ENCODE data around the gene XDH. TPM values are rescaled to one million over a fixed set of nuclear protein-coding genes. Genes with fewer than 3 reads are reported as not detected.

Gene XDH
- total and polyA plus RNA-seq, 8 donors, result 0.05 to 2.1 (median 0.25) TPM

DNA sequence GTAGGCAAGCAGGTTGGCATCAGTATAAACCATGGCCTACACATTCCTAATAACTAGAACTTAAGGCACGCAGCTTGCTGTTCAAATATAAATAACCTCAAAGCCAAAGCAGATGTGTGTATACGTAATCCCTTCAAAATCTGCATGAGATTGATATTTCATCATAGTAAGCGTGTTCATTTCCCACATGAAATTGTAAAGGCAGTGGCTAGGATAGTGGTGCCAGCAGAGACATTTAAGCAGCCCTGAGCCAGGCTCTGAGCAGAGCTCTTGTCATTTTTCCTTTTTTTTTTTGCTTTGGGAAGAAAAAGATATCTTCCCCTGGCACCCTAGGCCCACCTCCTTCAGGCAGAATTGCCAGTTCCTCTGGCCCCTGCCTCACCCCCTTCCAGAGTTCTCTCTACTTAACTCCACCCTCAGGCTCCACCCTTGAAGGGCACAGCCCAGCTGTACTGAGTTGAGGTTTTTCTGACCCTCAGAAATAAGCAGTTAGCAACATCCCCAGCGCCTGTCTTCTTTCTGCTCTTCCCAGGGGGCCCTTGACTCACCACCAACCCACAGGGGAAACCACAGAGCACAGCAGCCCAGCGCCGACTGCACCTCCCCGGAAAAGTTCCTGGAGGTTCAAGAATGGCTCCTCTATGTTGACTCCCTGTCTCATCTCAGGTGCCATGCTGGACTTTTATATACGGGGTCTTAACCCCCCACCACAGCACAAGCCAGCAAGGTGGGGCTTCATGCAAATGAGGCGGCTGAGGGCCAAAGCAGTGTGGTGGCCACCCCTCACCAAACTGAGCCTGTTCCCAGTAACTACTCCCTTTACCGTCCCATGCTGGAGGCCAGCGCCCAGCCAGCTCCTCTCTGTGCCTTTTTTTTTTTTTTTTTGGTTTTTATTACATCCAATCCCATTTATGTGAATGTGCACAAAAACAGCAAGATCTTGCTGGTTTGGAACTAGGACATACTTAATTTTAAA lies 95.9 kb downstream of the XDH start:
- DNase-seq (peak in 2 of 4 donors; percentile 45 to 81), ATAC-seq (peak; percentile 63)
- Histone ChIP-seq H3K4me3 (no peak overlapping the region), H3K27ac (peak overlapping the region; percentile 51 to 81), H3K36me3 (no peaks in the 10 kb centered on the region), H3K9me3 (no peaks in the 10 kb centered on the region), H3K27me3 (no peaks in the 10 kb centered on the region), H3K4me1 (peaks cover 12 to 41% of the 10 kb centered on the region in 2 donors)
- TF ChIP-seq CTCF (IDR thresholded peaks at IDR 0.05), result no peak
- intact Hi-C loops (cut with DNase I), result no loop called here

DNA sequence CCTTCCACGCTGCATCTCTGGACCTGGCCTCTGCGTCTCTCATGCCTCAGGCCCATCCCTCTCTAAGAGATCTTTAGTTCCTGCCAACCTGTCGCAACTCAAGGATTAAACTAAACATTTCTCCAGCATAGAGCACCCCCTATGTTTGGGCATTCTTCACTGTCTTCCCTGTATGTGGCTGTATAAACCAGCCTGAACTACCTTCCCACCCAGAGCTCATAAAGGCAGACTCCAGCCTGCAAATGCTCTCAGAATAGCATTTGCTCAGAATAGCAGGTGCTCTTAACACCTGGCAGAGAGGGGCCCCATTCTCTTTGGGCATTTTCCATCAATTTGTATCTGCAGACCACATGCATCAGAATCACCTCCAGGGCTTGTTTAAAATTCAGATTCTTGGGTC lies 97.1 kb downstream of the XDH start:
- ATAC-seq (no peak), DNase-seq (no peak)
- Histone ChIP-seq H3K4me1 (peaks cover 12 to 41% of the 10 kb centered on the region in 2 donors), H3K4me3 (no peak overlapping the region), H3K36me3 (no peaks in the 10 kb centered on the region), H3K9me3 (no peaks in the 10 kb centered on the region), H3K27me3 (no peaks in the 10 kb centered on the region), H3K27ac (no peak overlapping the region)
- no peak for TF ChIP-seq CTCF (IDR thresholded peaks at IDR 0.05)
- intact Hi-C loops (cut with DNase I), result no loop called here

- intact Hi-C loops (cut with DNase I), result no loop called here
- Histone ChIP-seq H3K9me3 (peaks cover 0 to under 1% of the 10 kb centered on the region in 2 donors), H3K4me1 (peaks cover 12 to 27% of the 10 kb centered on the region in 2 donors), H3K4me3 (no peak overlapping the region), H3K27ac (no peak overlapping the region), H3K27me3 (no peaks in the 10 kb centered on the region), H3K36me3 (no peaks in the 10 kb centered on the region)
- no peak for ATAC-seq
- DNase-seq, result no peak
- no peak for TF ChIP-seq CTCF (IDR thresholded peaks at IDR 0.05)
These were observed 99.8 kb downstream of the XDH start for GRCh38 chr2:31314761-31315160.

DNA sequence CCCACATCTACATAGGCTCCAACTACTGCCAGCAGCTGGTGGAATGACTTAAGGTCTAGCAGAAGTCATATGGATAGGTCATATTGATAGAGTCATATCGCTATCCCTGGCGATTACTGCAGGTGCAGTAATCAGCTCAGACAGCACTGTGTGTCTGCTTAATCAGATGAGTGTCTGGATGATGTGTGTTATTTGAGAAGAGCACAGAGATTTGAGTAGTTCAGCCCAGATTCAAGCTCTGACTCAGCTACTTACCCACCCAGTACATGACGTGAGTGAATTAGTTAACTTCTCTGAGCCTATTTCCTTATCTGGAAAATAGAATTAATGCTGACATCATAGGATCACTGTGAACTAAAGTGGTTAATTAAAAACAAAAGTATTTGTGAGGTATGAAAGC lies 101.6 kb downstream of the XDH start:
- intact Hi-C loops (cut with DNase I), result no loop called here
- Histone ChIP-seq H3K9me3 (peaks cover 0 to 7% of the 10 kb centered on the region in 2 donors), H3K4me3 (no peak overlapping the region), H3K27me3 (no peaks in the 10 kb centered on the region), H3K4me1 (peaks cover 0 to 8% of the 10 kb centered on the region in 2 donors), H3K36me3 (no peaks in the 10 kb centered on the region), H3K27ac (no peak overlapping the region)
- DNase-seq (no peak), ATAC-seq (no peak)
- TF ChIP-seq CTCF (IDR thresholded peaks at IDR 0.05), result no peak

- H3K9me3 ChIP-seq, result peaks cover 0 to 7% of the 10 kb centered on the region in 2 donors
- no peak overlapping the region for H3K27ac ChIP-seq
- H3K27me3 ChIP-seq, result no peaks in the 10 kb centered on the region
- DNase-seq (no peak), ATAC-seq (no peak)
- intact Hi-C loops (cut with DNase I), result no loop called here
- H3K4me1 ChIP-seq, result no peaks in the 10 kb centered on the region
- H3K4me3 ChIP-seq, result no peak overlapping the region
- no peaks in the 10 kb centered on the region for H3K36me3 ChIP-seq
- no peak for TF ChIP-seq CTCF (IDR thresholded peaks at IDR 0.05)
These were observed 109.7 kb downstream of the XDH start for GRCh38 chr2:31304816-31305215.

Measured in left lung (tissue), 10 donors.